Fibroblast of lung (primary cell): ENCODE results near the gene TMTC2.

ENCODE experiments used
- EZH2 ChIP-seq: IDR thresholded peaks from 2 replicates; pipeline ENCODE4 v1.5.1; 2012; ENCODE audit warnings: low read length, control low read depth, mild to moderate bottlenecking; ENCODE audit errors: missing control alignments
- TF ChIP-seq, protein P1 (sequence below), 2 donors: IDR thresholded peaks in 1 of 2; conservative IDR thresholded peaks in 1 of 2; 1 replicate in 1 of 2; 2 replicates in 1 of 2; pipeline ENCODE4 v1.5.1; 2011 to 2012; ENCODE audit warnings: low read length in 2 of 2, control low read depth in 1 of 2, inconsistent platforms in 1 of 2, low read depth in 1 of 2, mild to moderate bottlenecking in 1 of 2

DNA sequence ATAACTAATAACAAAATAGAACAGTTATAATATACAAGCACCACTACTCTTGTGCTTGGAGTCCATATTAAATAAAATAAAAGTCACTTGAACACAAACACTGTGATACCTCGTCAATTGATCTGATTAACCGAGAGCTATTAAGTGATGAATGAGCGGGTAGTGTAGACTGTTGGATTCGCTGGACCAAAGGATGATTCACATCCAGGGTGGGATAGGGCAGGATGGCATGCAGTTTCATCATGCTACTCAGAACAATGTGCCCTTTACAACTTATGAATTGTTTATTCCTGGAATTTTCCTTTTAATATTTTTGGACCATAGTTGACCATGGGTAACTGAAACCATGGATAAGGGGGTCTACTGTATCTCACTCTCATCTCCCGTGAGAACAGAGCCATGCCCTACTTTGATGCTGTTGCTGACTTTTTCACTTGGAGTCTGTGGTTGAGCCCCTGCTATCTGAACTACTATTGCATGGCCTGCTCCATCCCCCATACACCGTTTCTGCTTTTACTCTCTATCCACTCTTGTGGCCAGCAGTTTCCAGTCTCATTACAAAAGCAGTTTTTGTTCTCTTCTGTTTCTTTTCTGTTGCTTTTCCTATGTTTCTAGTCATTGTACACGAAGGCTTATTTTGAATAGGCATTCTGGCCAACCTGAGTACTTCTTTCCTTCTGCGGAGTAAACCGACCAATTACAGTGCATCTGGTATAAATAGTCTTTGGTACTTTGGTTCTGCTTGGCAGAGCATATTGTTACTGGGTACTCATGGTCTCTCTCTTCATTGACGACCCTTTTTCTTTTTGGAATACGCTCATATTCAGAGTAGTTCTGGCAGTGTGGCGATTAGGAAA is 12.2 kb downstream of the TMTC2 start:
- TF ChIP-seq, protein P1, sequence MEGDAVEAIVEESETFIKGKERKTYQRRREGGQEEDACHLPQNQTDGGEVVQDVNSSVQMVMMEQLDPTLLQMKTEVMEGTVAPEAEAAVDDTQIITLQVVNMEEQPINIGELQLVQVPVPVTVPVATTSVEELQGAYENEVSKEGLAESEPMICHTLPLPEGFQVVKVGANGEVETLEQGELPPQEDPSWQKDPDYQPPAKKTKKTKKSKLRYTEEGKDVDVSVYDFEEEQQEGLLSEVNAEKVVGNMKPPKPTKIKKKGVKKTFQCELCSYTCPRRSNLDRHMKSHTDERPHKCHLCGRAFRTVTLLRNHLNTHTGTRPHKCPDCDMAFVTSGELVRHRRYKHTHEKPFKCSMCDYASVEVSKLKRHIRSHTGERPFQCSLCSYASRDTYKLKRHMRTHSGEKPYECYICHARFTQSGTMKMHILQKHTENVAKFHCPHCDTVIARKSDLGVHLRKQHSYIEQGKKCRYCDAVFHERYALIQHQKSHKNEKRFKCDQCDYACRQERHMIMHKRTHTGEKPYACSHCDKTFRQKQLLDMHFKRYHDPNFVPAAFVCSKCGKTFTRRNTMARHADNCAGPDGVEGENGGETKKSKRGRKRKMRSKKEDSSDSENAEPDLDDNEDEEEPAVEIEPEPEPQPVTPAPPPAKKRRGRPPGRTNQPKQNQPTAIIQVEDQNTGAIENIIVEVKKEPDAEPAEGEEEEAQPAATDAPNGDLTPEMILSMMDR (conservative IDR thresholded peaks at IDR 0.05 in 1 of 2, IDR thresholded peaks at IDR 0.05 in 1 of 2; ENCODE audit: low read depth in 1 of 2, low read length in 2 of 2) = no peak
- no peak for TF ChIP-seq EZH2
